Hematopoietic multipotent progenitor cell treated with erythropoietin and hydrocortisone succinate and interleukin-3 and kit ligand, for 17 days (in vitro differentiated cells): Measurements from ENCODE around the gene PPP1R1A.

ENCODE experiments used
- DNase-seq: peaks from one replicate; pipeline ENCODE4 v3.0.0-alpha.2; 2015; ENCODE audit warnings: low spot score

Gene PPP1R1A

DNA sequence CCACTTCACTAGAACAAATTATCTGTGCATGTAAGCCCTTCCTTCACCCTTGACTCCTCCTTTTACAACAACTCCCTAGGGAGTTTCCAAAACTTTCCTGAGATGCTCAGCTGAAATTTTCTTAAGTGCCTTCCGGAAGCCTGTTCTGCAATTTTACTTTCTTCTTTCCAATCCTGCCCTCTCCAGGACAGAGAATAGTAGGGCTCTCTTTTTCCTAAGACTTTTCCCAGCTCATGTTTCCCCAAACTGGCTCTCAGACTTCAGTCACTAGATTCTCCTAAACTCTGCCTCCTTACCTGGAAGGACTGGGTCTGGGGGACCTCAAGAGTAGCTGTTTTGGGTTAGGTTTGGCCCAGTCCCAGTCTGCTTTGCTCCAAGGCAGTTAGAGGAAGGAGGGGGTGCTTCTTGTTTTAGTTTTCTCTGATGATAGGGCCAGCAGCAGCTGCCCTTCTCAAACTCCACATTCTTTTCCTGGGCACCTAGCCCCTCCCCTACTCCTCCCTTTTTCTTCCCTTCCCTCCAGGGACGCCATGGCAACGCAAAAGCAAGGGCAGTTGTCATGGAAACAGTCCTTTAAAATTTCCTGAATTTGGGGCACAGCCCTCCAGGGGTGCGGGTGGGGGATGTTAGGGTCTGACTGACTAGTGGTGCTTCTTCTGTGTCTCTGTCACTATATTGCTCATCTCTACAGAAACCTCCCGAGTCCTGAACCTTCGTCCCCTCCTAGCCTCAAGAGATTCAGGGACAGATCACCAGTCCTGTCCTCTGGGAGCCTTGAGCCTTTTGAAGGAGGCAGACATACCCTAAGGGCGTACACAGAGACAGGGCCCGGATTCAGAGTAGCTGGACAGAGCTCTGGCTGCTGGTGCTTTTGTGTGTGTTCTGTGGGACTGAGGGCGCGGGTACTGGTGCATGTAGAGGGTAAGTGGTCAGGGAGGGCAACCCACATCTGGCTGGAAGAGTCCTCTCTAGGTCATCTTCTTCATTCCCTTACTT lies 17.0 kb downstream of the PPP1R1A start:
- DNase-seq = no peak

DNA sequence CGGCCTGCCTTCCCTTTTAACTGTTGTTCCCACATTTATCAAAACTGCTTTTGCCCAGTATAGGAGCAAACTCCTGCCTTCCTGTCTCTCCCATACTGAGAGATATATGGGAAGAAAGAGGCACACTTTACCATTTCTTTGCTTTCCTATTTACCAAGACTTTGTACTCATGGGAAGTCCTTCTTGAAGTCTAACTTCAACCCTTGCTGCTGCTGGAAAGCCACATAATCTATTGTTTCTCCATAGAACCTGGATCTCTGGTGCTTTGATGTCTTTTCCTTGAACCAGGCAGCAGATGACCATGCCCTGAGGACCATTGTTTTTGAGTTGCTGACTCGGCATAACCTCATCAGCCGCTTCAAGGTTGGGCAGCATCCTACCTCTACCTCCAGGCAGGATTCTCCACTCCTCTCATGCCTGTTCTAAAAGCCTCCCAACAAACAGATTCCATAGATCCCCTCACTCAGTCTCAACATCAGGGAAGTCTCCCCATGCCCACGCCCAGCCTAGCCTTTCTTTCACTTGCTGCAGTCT lies 18.4 kb downstream of the PPP1R1A start:
- no peak for DNase-seq

DNA sequence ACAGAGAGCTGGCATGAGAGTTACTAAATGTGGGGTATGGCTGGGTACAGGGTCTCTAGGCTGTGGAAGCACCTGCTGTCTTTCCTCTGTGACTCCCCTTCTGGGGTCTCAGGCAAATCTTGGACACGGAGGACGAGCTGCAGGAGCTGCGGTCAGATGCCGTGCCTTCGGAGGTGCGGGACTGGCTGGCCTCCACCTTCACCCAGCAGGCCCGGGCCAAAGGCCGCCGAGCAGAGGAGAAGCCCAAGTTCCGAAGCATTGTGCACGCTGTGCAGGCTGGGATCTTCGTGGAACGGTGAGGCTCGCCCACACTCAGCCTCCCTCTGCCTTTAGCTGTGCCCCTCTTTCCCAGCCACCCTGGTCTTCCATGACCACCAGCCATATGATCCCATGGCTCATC lies 19.4 kb downstream of the PPP1R1A start:
- no peak for DNase-seq

DNA sequence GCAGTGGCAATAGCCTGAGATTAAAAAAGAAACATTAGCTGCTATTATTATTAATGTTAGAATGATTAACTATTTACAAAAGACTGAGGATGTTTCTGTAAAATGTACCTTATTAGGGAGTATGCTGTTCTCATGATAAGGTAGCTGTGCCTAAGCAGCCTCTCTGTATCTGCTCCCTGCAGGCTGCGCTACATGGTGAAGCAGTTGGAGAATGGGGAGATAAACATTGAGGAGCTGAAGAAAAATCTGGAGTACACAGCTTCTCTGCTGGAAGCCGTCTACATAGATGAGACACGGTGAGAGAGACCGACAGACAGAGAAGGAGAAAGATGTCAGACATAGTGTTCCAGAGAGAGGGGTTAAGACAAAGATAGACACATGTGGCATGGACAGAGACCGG lies 21.7 kb downstream of the PPP1R1A start:
- no peak for DNase-seq

DNA sequence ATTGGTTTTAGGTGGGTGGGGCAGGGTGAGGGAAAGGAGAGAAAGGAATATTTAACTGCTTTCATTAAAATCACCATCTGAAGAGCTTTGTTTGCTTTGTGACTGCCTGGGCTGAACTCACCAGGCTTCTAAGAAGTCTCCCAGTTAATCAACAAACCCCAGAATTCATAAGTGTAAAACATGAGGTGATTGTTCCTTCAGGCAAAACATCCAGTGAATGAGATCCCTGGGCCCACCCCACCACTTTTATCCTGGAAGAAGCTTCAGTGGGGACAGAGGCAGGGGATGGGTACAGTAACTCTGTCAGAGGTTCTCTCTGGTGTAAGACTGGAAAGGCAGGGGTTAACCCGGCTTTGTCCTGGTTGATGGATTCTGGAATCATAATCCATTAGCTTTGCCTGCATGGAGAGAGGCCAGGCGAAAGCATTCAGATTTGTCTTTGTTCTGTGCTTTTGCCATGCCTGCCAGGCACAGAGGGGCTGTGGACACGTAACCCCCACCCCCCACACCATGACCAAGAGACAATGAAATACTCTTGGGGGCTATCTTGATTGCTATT lies 22.4 kb downstream of the PPP1R1A start:
- no peak for DNase-seq

DNA sequence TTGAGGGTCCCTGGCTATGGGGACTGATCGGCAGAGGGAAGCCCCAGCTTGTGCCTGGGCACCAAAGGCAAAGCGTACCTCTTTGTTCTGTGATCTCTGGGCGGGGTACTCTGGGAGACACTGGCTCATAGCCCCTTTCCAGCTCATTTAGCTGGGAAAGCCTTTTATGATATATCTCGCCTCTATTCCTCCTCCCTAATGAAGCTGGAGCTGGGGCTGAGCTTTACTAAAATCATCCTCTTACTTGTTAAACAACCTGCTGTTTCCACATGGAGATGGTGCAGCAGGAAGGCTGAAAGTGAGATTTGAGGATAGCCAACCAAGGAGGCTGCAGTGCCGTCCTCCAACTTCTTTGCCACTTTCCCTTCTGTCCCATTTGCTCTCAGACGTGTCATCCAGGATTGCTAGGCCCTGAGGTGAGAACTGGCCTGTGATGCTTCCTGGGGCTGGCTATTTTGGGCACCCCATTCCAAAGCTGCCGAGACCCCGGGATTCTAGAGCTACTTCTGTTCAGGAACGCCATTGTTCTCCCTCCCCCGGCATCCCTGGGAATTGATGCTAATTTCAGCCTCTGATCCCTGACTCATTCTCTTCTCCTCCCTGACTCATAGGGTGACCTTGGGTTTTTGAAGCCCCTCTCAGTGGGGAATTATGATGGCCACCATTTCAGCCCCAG lies 23.0 kb downstream of the PPP1R1A start:
- no peak for DNase-seq

DNA sequence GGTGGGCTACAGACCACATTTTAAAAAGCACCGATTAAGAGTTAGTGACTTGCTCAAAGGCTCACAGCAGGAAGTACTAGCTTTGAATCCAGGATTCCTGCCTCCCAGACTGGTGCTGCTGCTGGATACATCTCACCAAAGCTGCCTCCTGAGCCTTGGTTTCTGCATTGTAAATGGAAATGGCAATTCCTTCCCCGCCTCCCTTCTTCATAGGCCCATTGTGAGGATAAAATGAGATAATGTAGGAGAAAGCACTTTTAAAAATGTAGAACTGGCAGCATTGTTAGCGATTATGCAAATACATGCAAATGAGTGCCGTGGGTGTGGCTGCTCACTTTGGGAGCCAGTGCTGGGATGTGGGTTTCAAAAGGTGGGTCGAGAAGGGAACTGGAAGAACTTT lies 23.7 kb downstream of the PPP1R1A start:
- DNase-seq = no peak

DNA sequence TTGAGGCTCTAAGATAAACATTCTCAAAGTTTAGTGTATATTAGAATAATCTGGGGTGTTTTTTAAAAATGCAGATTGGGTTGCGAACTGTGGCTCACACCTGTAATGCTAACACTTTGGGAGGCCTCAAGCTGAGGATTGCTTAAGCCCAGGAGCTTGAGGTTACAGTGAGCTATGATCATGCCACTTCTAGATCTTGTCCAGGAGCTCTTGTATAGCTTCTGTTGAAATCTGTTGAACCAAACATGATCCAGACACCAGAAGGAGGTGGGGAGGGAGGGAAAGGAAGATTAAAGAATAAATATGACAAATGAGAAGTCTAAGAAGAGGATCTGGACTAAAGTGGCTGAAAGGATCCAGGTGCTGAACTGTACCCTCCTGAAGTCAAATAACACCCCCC lies 24.7 kb downstream of the PPP1R1A start:
- DNase-seq = no peak

DNA sequence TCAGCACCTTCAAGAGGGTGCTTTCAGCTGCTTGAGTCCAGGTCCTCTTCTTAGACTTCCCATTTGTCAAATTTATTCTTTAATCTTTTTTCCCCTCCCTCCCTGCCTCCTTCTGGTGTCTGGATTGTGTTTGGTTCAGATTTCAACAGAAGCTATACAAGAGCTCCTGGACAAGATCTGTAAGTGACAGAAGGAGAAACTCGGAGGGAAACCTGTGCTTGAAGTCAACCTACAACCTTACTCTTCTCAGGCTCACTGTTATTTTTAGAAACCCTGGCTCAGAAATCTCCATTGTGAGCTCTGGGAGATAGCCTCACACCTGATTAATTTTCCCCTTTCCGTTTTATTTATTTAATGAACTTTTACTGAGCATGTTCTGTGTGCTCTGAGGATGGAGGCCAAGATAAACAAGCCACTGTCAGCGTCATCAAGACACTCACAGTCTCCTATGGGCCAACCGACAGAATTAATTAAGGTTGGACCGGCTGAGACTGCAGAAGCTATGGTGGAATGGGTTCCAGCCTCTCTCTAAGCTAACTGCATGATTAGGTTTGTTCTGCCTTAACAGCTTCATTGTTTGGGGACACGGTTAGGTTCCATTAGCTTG lies 25.6 kb downstream of the PPP1R1A start:
- no peak for DNase-seq

DNA sequence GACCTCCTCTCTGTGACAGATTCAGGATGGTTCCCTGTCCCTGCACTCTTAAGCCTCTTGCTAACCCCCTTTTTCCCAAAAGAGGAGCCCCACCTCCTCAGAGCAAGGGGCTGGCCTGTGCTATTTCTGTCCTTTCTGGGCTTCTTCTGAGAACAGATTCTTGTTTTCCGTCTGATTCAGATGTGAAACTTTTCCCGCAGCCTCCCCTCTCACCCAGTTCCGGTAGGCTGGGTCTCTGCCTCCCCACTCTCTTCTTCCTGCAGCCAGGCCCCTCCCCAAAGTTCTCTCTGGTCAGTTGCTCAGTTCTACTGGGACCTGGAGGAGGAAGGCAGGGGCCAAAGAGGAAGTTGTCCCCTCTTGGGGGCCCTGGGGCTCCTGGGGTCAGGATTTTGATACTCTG lies 27.3 kb downstream of the PPP1R1A start:
- DNase-seq = no peak

DNA sequence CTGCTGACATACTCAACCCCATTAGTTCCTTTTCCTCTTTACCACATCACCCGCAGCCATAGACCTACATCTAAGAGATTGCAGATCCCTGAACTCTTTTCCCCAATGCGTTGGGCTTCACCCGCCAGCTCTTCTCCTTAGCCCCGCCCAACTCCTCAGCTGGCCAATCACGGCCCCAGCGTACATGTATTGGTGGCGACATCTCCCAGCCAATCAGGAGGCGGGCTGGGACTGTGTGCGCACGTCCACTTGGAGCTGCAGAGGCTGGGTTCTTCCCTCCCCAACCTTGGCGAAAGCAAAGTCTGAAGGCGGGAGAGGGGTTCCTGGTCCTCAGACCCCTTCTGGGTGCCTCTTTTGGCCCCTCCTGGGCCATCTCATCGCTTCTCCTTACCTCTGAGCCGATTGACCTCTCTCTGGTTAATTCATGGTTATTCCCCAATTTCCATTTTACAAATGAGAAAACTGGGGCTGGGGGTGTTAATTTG lies 28.0 kb downstream of the PPP1R1A start:
- peak; percentile 55 for DNase-seq

DNA sequence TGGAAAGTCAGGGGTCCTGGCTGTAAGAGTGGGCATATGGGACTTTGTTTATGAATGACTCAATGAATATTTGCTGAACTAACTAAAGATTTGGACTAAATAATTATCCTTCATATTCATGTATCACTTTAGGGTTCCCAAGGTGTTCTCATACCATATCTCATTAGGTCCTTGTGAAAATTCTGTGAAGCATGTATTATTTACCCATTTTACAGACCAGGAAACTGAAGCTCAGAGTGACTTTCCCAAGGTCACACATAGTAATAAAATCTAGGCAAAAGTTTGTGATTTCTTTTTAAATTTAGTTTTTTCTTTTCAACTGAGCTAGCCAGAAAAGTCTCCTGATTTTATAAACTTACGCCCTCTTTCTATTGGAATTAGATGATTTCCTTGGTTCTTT lies 29.7 kb downstream of the PPP1R1A start:
- DNase-seq = no peak

DNA sequence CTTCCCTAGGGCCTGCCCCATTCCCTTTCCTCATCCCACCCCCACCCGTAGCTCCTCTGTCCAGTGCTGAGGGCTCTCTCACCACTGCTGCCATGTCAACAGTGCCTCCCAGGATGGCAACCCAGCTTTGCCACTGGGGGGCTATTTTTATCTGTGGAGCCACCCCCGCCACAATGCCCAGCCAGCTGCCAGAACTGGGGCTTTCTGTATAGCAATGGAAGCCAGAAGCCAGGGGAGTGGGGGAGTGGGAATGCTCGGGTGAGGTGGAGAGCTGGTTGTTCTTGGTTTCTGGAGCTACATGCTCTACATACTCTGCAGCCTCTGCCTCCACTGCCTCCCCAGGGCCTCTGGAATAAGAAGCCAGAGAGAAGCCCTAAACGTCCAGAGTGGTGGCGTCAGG lies 30.1 kb downstream of the PPP1R1A start:
- no peak for DNase-seq

DNA sequence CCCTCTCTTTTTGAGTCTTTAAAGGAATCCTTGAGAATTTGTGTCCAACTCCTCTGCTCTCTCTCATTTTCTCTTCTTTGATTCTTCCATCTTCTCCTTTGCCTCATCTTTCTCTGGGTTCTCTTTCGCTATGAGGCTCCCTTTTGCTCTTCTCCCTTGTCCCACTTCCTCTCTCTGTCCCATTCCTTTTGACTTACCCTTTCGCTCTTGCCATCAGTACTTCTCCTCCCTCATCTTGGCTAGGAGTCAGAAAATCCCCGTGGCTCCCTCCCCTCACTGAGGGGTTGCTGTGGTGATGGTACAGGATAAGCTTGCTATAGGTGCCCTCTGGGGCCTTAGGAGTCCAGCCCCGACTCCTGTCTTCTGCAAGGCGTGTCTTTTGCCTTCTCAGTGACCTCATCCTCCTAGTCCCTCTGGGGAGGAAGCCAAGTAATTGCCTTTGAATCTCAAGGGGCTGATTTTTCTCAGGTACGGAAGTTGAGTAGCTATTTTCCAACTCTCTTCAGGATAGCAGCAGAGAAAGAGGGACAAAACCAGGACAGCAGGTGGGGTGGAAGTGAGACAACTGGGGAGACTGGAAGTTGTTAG lies 32.7 kb downstream of the PPP1R1A start:
- DNase-seq = no peak

DNA sequence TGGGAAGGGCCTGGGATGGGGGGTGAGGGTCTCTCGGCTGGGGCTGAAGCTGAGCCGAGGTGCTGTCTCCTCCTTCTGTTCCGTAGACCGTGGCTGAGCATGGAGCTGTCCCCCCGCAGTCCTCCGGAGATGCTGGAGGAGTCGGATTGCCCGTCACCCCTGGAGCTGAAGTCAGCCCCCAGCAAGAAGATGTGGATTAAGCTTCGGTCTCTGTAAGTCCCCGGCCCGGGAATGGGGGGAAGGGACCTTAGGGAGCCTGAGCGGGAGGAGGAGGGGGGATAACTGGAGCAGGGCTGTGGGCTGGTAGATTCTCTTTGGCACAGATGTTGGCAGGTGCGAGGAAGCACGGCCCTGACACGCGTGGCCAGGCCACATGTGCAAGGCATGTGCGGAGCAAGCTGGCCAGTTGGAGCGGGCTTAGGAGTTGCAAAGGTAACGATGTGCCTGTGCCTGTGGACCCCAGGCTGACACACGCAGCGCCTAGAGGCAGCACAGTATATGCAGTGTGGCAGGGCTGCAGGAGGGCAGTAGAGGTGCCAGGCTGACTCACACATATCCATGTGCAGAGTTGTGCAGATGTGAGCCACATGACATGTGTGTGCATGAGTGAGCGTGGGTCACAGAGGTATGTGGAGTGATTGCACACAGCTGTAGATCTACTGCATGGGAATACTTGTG lies 38.5 kb downstream of the PPP1R1A start:
- no peak for DNase-seq

DNA sequence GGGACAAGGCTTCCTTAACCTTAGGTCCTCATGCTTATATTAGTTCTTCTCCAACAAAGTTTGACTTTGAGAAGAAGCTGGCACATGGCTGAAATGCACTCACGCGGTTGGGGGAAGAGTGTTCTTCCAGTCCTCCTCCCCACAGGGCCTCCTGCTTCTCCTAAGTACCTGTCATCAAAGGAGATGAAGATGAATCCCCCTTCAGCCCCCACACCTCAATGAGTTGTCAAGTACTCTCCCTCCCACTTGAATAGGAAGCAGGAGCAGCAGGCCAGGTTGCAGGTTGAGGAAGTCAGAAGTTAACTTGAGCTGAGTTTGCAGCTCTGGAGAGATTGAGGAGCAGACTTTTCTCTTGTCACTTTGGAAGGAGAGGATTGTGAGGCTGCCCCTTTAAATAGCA lies 41.9 kb downstream of the PPP1R1A start:
- no peak for DNase-seq

DNA sequence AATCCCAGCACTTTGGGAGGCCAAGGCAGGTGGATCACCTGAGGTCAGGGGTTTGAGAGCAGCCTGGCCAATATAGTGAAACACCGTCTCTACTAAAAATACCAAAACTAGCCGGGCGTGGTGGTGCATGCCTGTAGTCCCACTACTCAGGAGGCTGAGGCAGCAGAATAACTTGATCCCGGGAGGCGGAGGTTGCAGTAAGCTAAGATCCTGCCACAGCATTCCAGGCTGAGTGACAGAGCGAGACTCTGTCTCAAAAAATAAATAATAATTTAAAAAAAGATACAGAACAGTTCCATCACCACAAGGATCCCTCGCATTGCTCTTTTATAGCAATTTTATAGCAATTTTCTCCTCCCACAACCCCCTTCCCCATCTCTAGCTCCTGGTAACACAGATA lies 43.7 kb downstream of the PPP1R1A start:
- no peak for DNase-seq

DNA sequence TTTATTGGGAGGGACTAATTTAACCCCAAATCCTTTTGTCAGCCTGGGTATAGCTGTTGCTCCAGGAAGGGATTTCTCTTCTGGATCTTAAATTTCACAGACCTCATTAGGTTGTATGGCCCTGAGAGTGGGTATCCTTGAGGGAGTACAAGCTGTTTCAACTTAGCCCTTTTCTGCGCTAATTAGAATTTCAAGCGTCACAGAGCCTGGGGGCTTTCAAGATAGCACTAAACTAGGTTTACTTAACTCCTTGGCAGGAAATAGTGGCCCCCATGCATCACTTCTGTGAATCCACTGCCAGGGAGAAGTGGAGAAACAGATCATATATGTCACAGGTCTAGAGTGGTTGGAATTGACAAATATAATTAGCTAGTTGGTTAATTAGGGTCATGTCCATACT lies 44.9 kb downstream of the PPP1R1A start:
- DNase-seq = no peak

DNA sequence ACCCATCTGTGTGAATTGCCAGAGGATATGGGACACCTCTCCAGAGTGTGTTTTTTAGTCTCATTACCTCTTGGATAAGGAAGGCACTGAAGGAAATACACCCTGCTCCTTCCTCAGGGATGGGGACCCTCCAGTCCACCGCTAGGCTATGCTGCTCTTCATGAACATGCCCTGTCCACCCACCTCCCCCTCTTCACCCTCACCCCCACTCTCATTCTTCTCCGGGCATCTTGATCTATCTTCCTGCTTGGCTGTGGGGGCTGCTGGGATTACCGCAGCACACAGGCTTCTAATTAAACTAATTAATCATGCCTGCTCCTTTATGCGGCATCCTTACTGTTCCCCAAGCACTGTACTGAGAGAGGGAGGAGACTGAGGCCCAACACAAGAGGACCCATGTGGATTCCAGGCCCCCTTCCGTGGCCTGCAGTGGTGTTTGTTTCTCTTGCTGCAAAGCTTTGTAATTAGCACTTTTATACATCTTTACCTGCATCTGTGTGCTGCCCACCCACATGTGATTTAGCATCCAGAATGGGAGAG lies 46.6 kb downstream of the PPP1R1A start:
- DNase-seq = no peak

DNA sequence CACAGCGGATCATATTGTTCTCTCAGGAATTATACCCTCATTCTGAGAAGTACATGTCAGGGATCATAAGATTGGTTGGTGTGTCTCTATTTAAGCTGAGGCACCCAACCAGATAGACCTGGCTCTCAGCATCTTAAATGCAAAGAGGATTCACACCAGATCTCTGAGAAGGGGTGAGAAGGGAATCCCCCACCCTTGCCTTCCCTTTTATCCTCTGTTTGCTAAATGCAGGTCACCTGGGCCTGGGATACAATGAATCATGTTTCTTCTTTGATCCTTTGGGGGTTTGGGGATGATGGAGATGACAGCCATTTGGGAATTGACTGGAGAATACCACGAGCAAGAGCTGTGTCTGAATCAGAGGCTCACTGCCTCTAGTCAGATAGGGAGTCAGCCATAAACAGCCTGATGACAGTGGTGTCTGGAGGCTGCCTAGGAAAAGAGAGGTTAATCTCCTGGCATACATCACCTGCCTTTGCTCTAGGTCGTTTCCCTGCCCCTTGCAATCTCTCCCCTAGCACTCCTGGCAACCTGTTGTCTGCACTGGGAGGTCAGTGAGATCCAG lies 50.2 kb downstream of the PPP1R1A start:
- DNase-seq = no peak

DNA sequence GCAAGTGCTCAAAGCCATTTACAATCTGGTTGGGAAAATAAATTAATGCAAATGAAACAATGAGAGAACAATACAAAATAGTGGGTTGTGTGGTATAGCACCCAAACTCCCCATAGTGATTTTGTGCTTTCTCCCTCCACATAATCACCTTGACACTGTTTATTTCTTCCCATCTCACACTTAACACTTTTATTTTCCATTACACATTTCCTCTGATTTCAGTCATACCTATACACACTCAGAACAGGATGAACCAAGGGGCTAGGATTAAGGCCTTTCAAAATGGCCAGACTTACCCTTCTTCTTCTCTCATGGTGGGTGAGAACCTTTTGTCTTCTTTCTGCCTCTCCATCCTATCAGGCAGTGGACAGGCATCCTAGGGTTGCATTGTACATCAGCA lies 53.0 kb downstream of the PPP1R1A start:
- DNase-seq = no peak
